Measurements from ENCODE around the gene GBX1.

Gene GBX1

GRCh38 chr7:151123158-151123821 is 44.2 kb downstream of the GBX1 start:
- no peak overlapping the region for H3K4me3 ChIP-seq (ENCODE audit: insufficient read depth, low read depth, low read length, poor library complexity, severe bottlenecking)
- no peak overlapping the region for H3K27ac ChIP-seq (ENCODE audit: insufficient read depth, low read length, poor library complexity, severe bottlenecking)
- DNase-seq, result no peak
- peaks cover 27% of the 10 kb centered on the region for H3K36me3 ChIP-seq (ENCODE audit: control insufficient read depth, insufficient read depth, low read length)
- no peaks in the 10 kb centered on the region for H3K9me3 ChIP-seq (ENCODE audit: control insufficient read depth, low read length)
- peaks cover 1% of the 10 kb centered on the region for H3K4me1 ChIP-seq (ENCODE audit: control insufficient read depth, insufficient read depth, low read length, poor library complexity, severe bottlenecking)
- no peaks in the 10 kb centered on the region for H3K27me3 ChIP-seq (replicated peaks; ENCODE audit: control insufficient read depth, insufficient read depth, low read length, poor library complexity, severe bottlenecking)

GRCh38 chr7:151122796-151123157 is 44.7 kb downstream of the GBX1 start:
- peaks cover 27% of the 10 kb centered on the region for H3K36me3 ChIP-seq (ENCODE audit: control insufficient read depth, insufficient read depth, low read length)
- DNase-seq, result no peak
- no peaks in the 10 kb centered on the region for H3K9me3 ChIP-seq (ENCODE audit: control insufficient read depth, low read length)
- no peaks in the 10 kb centered on the region for H3K27me3 ChIP-seq (replicated peaks; ENCODE audit: control insufficient read depth, insufficient read depth, low read length, poor library complexity, severe bottlenecking)
- peaks cover 6% of the 10 kb centered on the region for H3K4me1 ChIP-seq (ENCODE audit: control insufficient read depth, insufficient read depth, low read length, poor library complexity, severe bottlenecking)
- no peak overlapping the region for H3K27ac ChIP-seq (ENCODE audit: insufficient read depth, low read length, poor library complexity, severe bottlenecking)
- no peak overlapping the region for H3K4me3 ChIP-seq (ENCODE audit: insufficient read depth, low read depth, low read length, poor library complexity, severe bottlenecking)

- Histone ChIP-seq H3K4me1 (ENCODE audit: control insufficient read depth, insufficient read depth, low read length, poor library complexity, severe bottlenecking) (peaks cover 11% of the 10 kb centered on the region), H3K36me3 (ENCODE audit: control insufficient read depth, insufficient read depth, low read length) (peaks cover 27% of the 10 kb centered on the region), H3K9me3 (ENCODE audit: control insufficient read depth, low read length) (no peaks in the 10 kb centered on the region)
Measured at GRCh38 chr7:151122276-151122675, 45.2 kb downstream of the GBX1 start.

GRCh38 chr7:151121380-151122170 is 45.9 kb downstream of the GBX1 start:
- DNase-seq, result no peak
- Histone ChIP-seq H3K4me1 (ENCODE audit: control insufficient read depth, insufficient read depth, low read length, poor library complexity, severe bottlenecking) (peaks cover 16% of the 10 kb centered on the region), H3K27ac (ENCODE audit: insufficient read depth, low read length, poor library complexity, severe bottlenecking) (no peak overlapping the region), H3K9me3 (ENCODE audit: control insufficient read depth, low read length) (no peaks in the 10 kb centered on the region), H3K4me3 (ENCODE audit: insufficient read depth, low read depth, low read length, poor library complexity, severe bottlenecking) (no peak overlapping the region), H3K36me3 (ENCODE audit: control insufficient read depth, insufficient read depth, low read length) (peaks cover 27% of the 10 kb centered on the region), H3K27me3 (replicated peaks; ENCODE audit: control insufficient read depth, insufficient read depth, low read length, poor library complexity, severe bottlenecking) (no peaks in the 10 kb centered on the region)

More at GRCh38 chr7:151122276-151122675, 45.2 kb downstream of the GBX1 start:
- no peak overlapping the region for H3K4me3 ChIP-seq (ENCODE audit: insufficient read depth, low read depth, low read length, poor library complexity, severe bottlenecking)
- DNase-seq, result no peak
- no peak overlapping the region for H3K27ac ChIP-seq (ENCODE audit: insufficient read depth, low read length, poor library complexity, severe bottlenecking)
- H3K27me3 ChIP-seq (replicated peaks; ENCODE audit: control insufficient read depth, insufficient read depth, low read length, poor library complexity, severe bottlenecking), result no peaks in the 10 kb centered on the region

- H3K9me3 ChIP-seq (ENCODE audit: control insufficient read depth, low read length), result no peaks in the 10 kb centered on the region
- H3K36me3 ChIP-seq (ENCODE audit: control insufficient read depth, insufficient read depth, low read length), result peaks cover 27% of the 10 kb centered on the region
- no peak for DNase-seq
- H3K27ac ChIP-seq (ENCODE audit: insufficient read depth, low read length, poor library complexity, severe bottlenecking), result no peak overlapping the region
- H3K27me3 ChIP-seq (replicated peaks; ENCODE audit: control insufficient read depth, insufficient read depth, low read length, poor library complexity, severe bottlenecking), result no peaks in the 10 kb centered on the region
- H3K4me1 ChIP-seq (ENCODE audit: control insufficient read depth, insufficient read depth, low read length, poor library complexity, severe bottlenecking), result peaks cover 23% of the 10 kb centered on the region
- H3K4me3 ChIP-seq (ENCODE audit: insufficient read depth, low read depth, low read length, poor library complexity, severe bottlenecking), result no peak overlapping the region
Measured at GRCh38 chr7:151120896-151121295, 46.6 kb downstream of the GBX1 start.

- Histone ChIP-seq H3K4me3 (ENCODE audit: insufficient read depth, low read depth, low read length, poor library complexity, severe bottlenecking) (no peak overlapping the region), H3K4me1 (ENCODE audit: control insufficient read depth, insufficient read depth, low read length, poor library complexity, severe bottlenecking) (peaks cover 27% of the 10 kb centered on the region), H3K27me3 (replicated peaks; ENCODE audit: control insufficient read depth, insufficient read depth, low read length, poor library complexity, severe bottlenecking) (no peaks in the 10 kb centered on the region), H3K36me3 (ENCODE audit: control insufficient read depth, insufficient read depth, low read length) (peaks cover 27% of the 10 kb centered on the region), H3K27ac (ENCODE audit: insufficient read depth, low read length, poor library complexity, severe bottlenecking) (no peak overlapping the region), H3K9me3 (ENCODE audit: control insufficient read depth, low read length) (no peaks in the 10 kb centered on the region)
- no peak for DNase-seq
Measured at GRCh38 chr7:151119902-151120301, 47.6 kb downstream of the GBX1 start.

GRCh38 chr7:151119055-151119415 is 48.5 kb downstream of the GBX1 start:
- Histone ChIP-seq H3K9me3 (ENCODE audit: control insufficient read depth, low read length) (no peaks in the 10 kb centered on the region), H3K4me1 (ENCODE audit: control insufficient read depth, insufficient read depth, low read length, poor library complexity, severe bottlenecking) (peaks cover 30% of the 10 kb centered on the region), H3K27ac (ENCODE audit: insufficient read depth, low read length, poor library complexity, severe bottlenecking) (no peak overlapping the region), H3K36me3 (ENCODE audit: control insufficient read depth, insufficient read depth, low read length) (peaks cover 27% of the 10 kb centered on the region), H3K4me3 (ENCODE audit: insufficient read depth, low read depth, low read length, poor library complexity, severe bottlenecking) (no peak overlapping the region), H3K27me3 (replicated peaks; ENCODE audit: control insufficient read depth, insufficient read depth, low read length, poor library complexity, severe bottlenecking) (no peaks in the 10 kb centered on the region)
- no peak for DNase-seq

GRCh38 chr7:151118108-151119054 is 49.1 kb downstream of the GBX1 start:
- Histone ChIP-seq H3K9me3 (ENCODE audit: control insufficient read depth, low read length) (no peaks in the 10 kb centered on the region), H3K4me3 (ENCODE audit: insufficient read depth, low read depth, low read length, poor library complexity, severe bottlenecking) (no peak overlapping the region), H3K36me3 (ENCODE audit: control insufficient read depth, insufficient read depth, low read length) (peaks cover 27% of the 10 kb centered on the region), H3K27ac (ENCODE audit: insufficient read depth, low read length, poor library complexity, severe bottlenecking) (peak overlapping the region; percentile 58), H3K4me1 (ENCODE audit: control insufficient read depth, insufficient read depth, low read length, poor library complexity, severe bottlenecking) (peaks cover 30% of the 10 kb centered on the region), H3K27me3 (replicated peaks; ENCODE audit: control insufficient read depth, insufficient read depth, low read length, poor library complexity, severe bottlenecking) (no peaks in the 10 kb centered on the region)
- DNase-seq, result no peak

GRCh38 chr7:151117565-151117964 is 49.9 kb downstream of the GBX1 start:
- Histone ChIP-seq H3K36me3 (ENCODE audit: control insufficient read depth, insufficient read depth, low read length) (peaks cover 27% of the 10 kb centered on the region), H3K27ac (ENCODE audit: insufficient read depth, low read length, poor library complexity, severe bottlenecking) (peak overlapping the region; percentile 58), H3K27me3 (replicated peaks; ENCODE audit: control insufficient read depth, insufficient read depth, low read length, poor library complexity, severe bottlenecking) (no peaks in the 10 kb centered on the region), H3K4me1 (ENCODE audit: control insufficient read depth, insufficient read depth, low read length, poor library complexity, severe bottlenecking) (peaks cover 30% of the 10 kb centered on the region), H3K9me3 (ENCODE audit: control insufficient read depth, low read length) (no peaks in the 10 kb centered on the region), H3K4me3 (ENCODE audit: insufficient read depth, low read depth, low read length, poor library complexity, severe bottlenecking) (peak overlapping the region; percentile 29)
- DNase-seq, result peak in 2 of 3 donors; percentile 31 to 44

All from effector memory CD4-positive, alpha-beta T cell (primary cell).